ENCODE measurements around the gene C16orf87.

DNA sequence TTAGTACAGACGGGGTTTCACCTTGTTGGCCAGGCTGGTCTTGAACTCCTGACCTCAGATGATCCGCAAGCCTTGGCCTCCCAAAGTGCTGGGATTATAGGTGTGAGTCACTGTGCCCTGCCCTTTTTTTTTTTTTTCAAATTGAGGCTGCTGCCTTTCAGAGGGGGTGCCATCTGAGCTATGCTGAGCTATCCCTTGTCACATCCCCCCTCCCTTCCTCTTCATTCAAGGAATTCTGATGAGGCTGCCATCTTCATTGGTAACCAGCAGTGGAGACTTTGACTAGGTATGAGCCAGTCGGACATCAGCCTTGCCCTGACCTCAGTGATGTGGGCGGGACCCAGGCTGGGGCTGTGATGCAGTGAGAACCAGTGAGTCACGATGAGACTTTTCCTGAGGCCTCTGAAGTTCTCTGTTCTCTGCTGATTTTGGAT, 28.8 kb upstream of the C16orf87 start:
- TF ChIP-seq FOXA1 (IDR thresholded peaks at IDR 0.05) = no peak
- no peak for TF ChIP-seq SUZ12 (IDR thresholded peaks at IDR 0.05)
- TF ChIP-seq SP1 (IDR thresholded peaks at IDR 0.05) = no peak
- TF ChIP-seq LEF1 (IDR thresholded peaks at IDR 0.05; ENCODE audit: borderline replicate concordance) = no peak
- no peak for TF ChIP-seq BHLHE40 (IDR thresholded peaks at IDR 0.05; ENCODE audit: borderline replicate concordance)
- no peak for TF ChIP-seq FOXM1 (IDR thresholded peaks at IDR 0.05; ENCODE audit: borderline replicate concordance)
- TF ChIP-seq ELF4 (IDR thresholded peaks at IDR 0.05) = no peak
- TF ChIP-seq FOXK2 (IDR thresholded peaks at IDR 0.05) = no peak
- TF ChIP-seq TARDBP (IDR thresholded peaks at IDR 0.05) = no peak
